Heart left ventricle (tissue), 16 donors: Measurements from ENCODE around the gene LBP. TPM values are rescaled to one million over a fixed set of nuclear protein-coding genes. Genes with fewer than 3 reads are reported as not detected.
A peak's percentile ranks its signal among the peaks of the same experiment; 100 is the strongest.

ENCODE experiments used
- ATAC-seq, 4 donors: fragments of 200-7000 bp; cut with Tn5 transposase; one replicate each; pipeline ENCODE4 v1.9.1; 2020 to 2022; ENCODE audit warnings: moderate library complexity in 4 of 4, mild to moderate bottlenecking in 3 of 4, moderate number of reproducible peaks in 1 of 4
- DNase-seq, 5 donors: peaks; one replicate each; pipeline ENCODE4 v3.0.0-alpha.2; 2020
- H3K27ac ChIP-seq, 12 donors: fragments of 200-600 bp; sonication (generic) in 4 of 12; one replicate each; pipeline versions ENCODE4 v1.5.0 to v1.8.0; 2016 to 2022; ENCODE audit warnings: mild to moderate bottlenecking in 2 of 12
- H3K27me3 ChIP-seq, 9 donors: fragments of 200-600 bp; sonication (generic) in 2 of 9; one replicate each; pipeline versions ENCODE4 v1.5.1 to v1.8.0; 2016 to 2022; ENCODE audit warnings: mild to moderate bottlenecking in 3 of 9
- H3K36me3 ChIP-seq, 9 donors: fragments of 200-600 bp; sonication (generic) in 2 of 9; one replicate each; pipeline versions ENCODE4 v1.5.0 to v1.8.0; 2018 to 2022; ENCODE audit warnings: mild to moderate bottlenecking in 2 of 9
- H3K4me1 ChIP-seq, 12 donors: fragments of 200-600 bp; sonication (generic) in 4 of 12; one replicate each; pipeline versions ENCODE4 v1.5.0 to v1.8.0; 2016 to 2022; ENCODE audit warnings: mild to moderate bottlenecking in 3 of 12
- H3K4me3 ChIP-seq, 12 donors: fragments of 200-600 bp; sonication (generic) in 4 of 12; one replicate each; pipeline versions ENCODE4 v1.5.0 to v1.8.0; 2017 to 2022; ENCODE audit warnings: mild to moderate bottlenecking in 9 of 12, moderate library complexity in 4 of 12
- H3K9me3 ChIP-seq, 12 donors: fragments of 200-600 bp; sonication (generic) in 4 of 12; one replicate each; pipeline versions ENCODE4 v1.5.0 to v1.8.0; 2016 to 2022; ENCODE audit warnings: mild to moderate bottlenecking in 1 of 12
- CTCF ChIP-seq, 12 donors: fragments of 200-600 bp; sonication (generic) in 4 of 12; IDR thresholded peaks; one replicate each; pipeline versions ENCODE4 v1.5.0 to v1.8.0; 2018 to 2022; ENCODE audit warnings: antibody characterized with exemption in 12 of 12, mild to moderate bottlenecking in 5 of 12
- POLR2A ChIP-seq, 2 donors: fragments of 450-650 bp; IDR thresholded peaks; one replicate each; pipeline ENCODE4 v1.6.1; 2017; ENCODE audit warnings: antibody characterized with exemption in 2 of 2, mild to moderate bottlenecking in 2 of 2, moderate library complexity in 2 of 2
- WGBS, 4 donors: extraction: QIAGEN DNeasy Blood & Tissue Kit in 2 of 4; methylation state at CpG; one replicate each; pipeline versions ENCODE4 v1.1.5 to v1.1.7; 2013 to 2018; 5-methylcytosine and 5-hydroxymethylcytosine counted together
- intact Hi-C, 10 donors: fragments of 100-400 bp; cut with DNase I; formaldehyde crosslinking; loops; one replicate each; pipeline versions ENCODE4 v1.11.1 to v1.14.2; 2022
- polyA plus RNA-seq, 2 donors: library from polyadenylated mRNA; stranded (reverse); fragments of 200-250 nt; gene quantifications; one replicate each; pipeline ENCODE4 v1.2.3, GENCODE V29; 2013
- total RNA-seq, 9 donors: library from RNA; depleted of rRNA in 2 of 9; stranded (reverse); fragments of >200 nt in 2 of 9; fragmentation: NEBNext Ultra II Directional in 3 of 9; extraction: Animal tissue kit (Norgen Biotek cat#: 25700) in 3 of 9; gene quantifications; one replicate each; pipeline versions ENCODE4 v1.1.0 to v1.2.4, GENCODE V29; 2016 to 2023
- donor health status: ischemic (EF 13 %, LVEDD 7.1; RV severe dilation, severe dysfunction).
- donor health status: healthy with polysubstance abuse.
- donor health status: DM: no; HTN: yes; CAD: no.
- donor health status: DM: no; HTN: no; CAD: no.
- donor health status: ischemic (EF 25% LVEDD 6.9; RV normal size, moderate dysfunction).
- donor health status: ischemic (EF 25% LVEDD 5.7; RV mildly dilated, moderate dysfunction).
- donor health status: healthy.
- donor health status: DM: yes; HTN: yes; CAD: no.
- donor health status: ischemic (EF 35%, LVEDD 5.7; RV mildly dilated, moderate dysfunction).
- donor health status: nonischemic (EF 11% LVEDD 7.7; RV severe dilation, severe dysfunction).
- donor health status: DM: yes; HTN: yes; CAD: no.
- donor health status: PGD.
- donor health status: ischemic (EF 29% LVEDD 5.4; RV normal size, mild dysfunction).
- donor health status: nonischemic (EF 23%, LVEDD 6.1; RV moderate dilation, normal function).

Gene LBP
- total and polyA plus RNA-seq, 11 donors = 0.15 to 1.2 (median 0.39) TPM; not detected in 5

DNA sequence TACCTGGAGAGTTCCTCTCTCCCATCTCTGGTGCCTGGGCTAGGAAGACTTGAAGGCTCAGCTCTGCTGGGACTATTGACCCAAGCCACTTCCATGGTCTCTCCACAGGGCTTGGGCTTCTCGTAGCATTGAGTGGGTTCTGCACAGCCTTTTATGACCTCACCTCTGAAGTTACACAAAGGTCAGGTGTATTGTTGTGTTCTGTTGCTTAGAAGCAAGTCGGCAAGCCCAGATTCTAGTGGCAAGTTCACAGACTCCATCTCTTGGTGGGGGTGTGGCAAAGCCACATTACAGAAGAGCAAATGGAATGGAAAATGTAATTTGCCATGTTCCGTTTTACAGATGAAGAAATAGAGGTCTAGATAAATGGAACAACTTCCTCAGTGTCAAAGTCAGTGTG, 28.9 kb upstream of the LBP start:
- H3K4me3 ChIP-seq = no peak overlapping the region
- H3K4me1 ChIP-seq = no peaks in the 10 kb centered on the region
- H3K27ac ChIP-seq = no peak overlapping the region
- H3K36me3 ChIP-seq = no peaks in the 10 kb centered on the region
- no peak for TF ChIP-seq POLR2A (IDR thresholded peaks at IDR 0.05)
- no peak for TF ChIP-seq CTCF (IDR thresholded peaks at IDR 0.05)
- intact Hi-C loops = loop anchor here in 2 of 10 donors (5.0 to 10.0 kb wide), 3 partner anchors 80 to 263 kb away; no protein-coding TSS in a partner anchor
- WGBS, 4 donors = 83 to 88% (median 86%) methylated on average over 3 of the region's 3 CpGs
- H3K9me3 ChIP-seq = no peaks in the 10 kb centered on the region
- ATAC-seq = no peak
- no peak for DNase-seq
- peaks cover 0 to 10% (median 2%) of the 10 kb centered on the region in 9 donors for H3K27me3 ChIP-seq

DNA sequence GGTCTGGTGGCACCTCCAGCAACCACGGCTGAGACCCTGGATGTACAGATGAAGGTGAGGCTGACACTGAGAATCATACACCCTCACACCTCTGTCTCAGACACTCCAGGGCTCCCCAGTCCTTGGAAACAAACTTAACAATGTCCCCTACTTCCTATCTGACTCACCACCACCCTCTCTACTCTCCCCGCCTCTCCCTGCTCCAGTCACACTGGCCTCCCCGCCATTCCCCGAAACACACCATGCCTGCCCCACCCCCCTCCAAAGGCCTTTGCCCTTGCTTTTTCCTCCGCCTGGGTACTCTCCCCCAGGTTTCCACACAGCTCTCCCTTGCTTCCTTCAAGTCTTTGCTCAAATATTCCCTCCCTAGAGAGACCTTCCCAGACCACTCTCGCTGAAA, 26.1 kb upstream of the LBP start:
- ATAC-seq = no peak
- H3K36me3 ChIP-seq = no peaks in the 10 kb centered on the region
- no peak overlapping the region for H3K4me3 ChIP-seq
- WGBS, 4 donors = 41 to 64% (median 55%) methylated on average over 6 of the region's 6 CpGs
- no peak for DNase-seq
- intact Hi-C loops = loop anchor here in 9 of 10 donors (5.0 to 10.0 kb wide), 6 partner anchors 88 to 758 kb away; no protein-coding TSS in a partner anchor
- no peaks in the 10 kb centered on the region for H3K4me1 ChIP-seq
- H3K27me3 ChIP-seq = peaks cover 0 to 14% (median 4%) of the 10 kb centered on the region in 9 donors
- TF ChIP-seq POLR2A (IDR thresholded peaks at IDR 0.05) = no peak
- H3K9me3 ChIP-seq = no peaks in the 10 kb centered on the region
- H3K27ac ChIP-seq = no peak overlapping the region

DNA sequence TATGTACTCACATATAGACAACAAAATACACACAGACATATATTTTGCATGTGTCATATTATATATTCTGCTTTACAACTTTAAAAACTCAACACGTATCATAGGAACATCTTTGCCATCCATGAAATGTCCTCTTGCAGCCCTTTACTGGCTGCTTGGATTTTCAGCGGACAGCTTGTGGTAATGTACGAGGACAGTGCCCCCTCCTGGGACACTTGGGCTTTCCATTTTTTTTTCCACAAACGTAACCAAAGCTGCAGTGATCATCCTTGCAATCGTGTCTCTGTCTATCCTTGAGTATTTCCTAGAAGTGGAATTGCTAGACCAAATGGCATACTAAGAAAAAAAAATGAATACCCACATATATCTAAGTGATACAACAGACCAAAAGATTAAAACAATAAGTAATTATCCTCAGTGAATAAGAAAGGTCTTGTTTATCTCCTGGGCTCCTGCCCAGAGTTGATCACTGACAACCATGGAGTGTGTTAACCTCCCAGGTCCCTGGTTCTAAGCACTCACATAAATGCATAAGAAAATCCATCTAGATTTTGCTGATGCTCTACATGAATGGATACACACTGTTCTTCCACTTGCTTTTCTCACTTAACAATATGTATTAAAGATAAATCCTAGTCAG, 24.2 kb upstream of the LBP start:
- no peak overlapping the region for H3K4me3 ChIP-seq
- H3K4me1 ChIP-seq = no peaks in the 10 kb centered on the region
- ATAC-seq (peak in 3 of 4 donors; percentile 50 to 71 (median 55)), DNase-seq (peak in 3 of 5 donors; percentile 30 to 40 (median 38))
- H3K27ac ChIP-seq = no peak overlapping the region
- peaks cover 0 to 11% (median 4%) of the 10 kb centered on the region in 9 donors for H3K27me3 ChIP-seq
- H3K9me3 ChIP-seq = no peaks in the 10 kb centered on the region
- WGBS, 4 donors = 0 to 3% (median 2%) methylated on average over 5 of the region's 5 CpGs
- intact Hi-C loops = loop anchor here in 9 of 10 donors (2.0 to 10.0 kb wide), 7 partner anchors 90 to 760 kb away; no protein-coding TSS in a partner anchor
- H3K36me3 ChIP-seq = no peaks in the 10 kb centered on the region
- TF ChIP-seq CTCF (IDR thresholded peaks at IDR 0.05) (peak; percentile 31 to 75 (median 62)), POLR2A (IDR thresholded peaks at IDR 0.05) (no peak)

GRCh38 chr20:38324159-38324558, 22.1 kb upstream of the LBP start:
- DNase-seq (no peak), ATAC-seq (no peak)
- intact Hi-C loops = loop anchor here in 9 of 10 donors (5.0 to 10.0 kb wide), 6 partner anchors 92 to 762 kb away; no protein-coding TSS in a partner anchor
- H3K4me1 ChIP-seq = no peaks in the 10 kb centered on the region
- TF ChIP-seq POLR2A (IDR thresholded peaks at IDR 0.05) (no peak), CTCF (IDR thresholded peaks at IDR 0.05) (no peak)
- 89 to 99% (median 91%) methylated on average over 3 of the region's 3 CpGs for WGBS, 4 donors
- H3K9me3 ChIP-seq = no peaks in the 10 kb centered on the region
- no peaks in the 10 kb centered on the region for H3K36me3 ChIP-seq
- no peak overlapping the region for H3K4me3 ChIP-seq
- H3K27ac ChIP-seq = no peak overlapping the region
- peaks cover 0 to 20% (median 0%) of the 10 kb centered on the region in 9 donors for H3K27me3 ChIP-seq
